ENCODE results near the gene POLK.

The POLK gene

GRCh38 chr5:75623846-75624245 is 112.2 kb downstream of the POLK start:
- TF ChIP-seq, protein P1, sequence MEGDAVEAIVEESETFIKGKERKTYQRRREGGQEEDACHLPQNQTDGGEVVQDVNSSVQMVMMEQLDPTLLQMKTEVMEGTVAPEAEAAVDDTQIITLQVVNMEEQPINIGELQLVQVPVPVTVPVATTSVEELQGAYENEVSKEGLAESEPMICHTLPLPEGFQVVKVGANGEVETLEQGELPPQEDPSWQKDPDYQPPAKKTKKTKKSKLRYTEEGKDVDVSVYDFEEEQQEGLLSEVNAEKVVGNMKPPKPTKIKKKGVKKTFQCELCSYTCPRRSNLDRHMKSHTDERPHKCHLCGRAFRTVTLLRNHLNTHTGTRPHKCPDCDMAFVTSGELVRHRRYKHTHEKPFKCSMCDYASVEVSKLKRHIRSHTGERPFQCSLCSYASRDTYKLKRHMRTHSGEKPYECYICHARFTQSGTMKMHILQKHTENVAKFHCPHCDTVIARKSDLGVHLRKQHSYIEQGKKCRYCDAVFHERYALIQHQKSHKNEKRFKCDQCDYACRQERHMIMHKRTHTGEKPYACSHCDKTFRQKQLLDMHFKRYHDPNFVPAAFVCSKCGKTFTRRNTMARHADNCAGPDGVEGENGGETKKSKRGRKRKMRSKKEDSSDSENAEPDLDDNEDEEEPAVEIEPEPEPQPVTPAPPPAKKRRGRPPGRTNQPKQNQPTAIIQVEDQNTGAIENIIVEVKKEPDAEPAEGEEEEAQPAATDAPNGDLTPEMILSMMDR (IDR thresholded peaks at IDR 0.05; ENCODE audit: low read depth, low read length): no peak
- no peaks in the 10 kb centered on the region for H3K4me1 ChIP-seq
- no peaks in the 10 kb centered on the region for H3K9me3 ChIP-seq
- no peaks in the 10 kb centered on the region for H3K27me3 ChIP-seq
- DNase-seq: no peak
- no peak overlapping the region for H3K4me3 ChIP-seq (ENCODE audit: low read depth, low read length)
- no peaks in the 10 kb centered on the region for H3K36me3 ChIP-seq

GRCh38 chr5:75626959-75627358 is 115.3 kb downstream of the POLK start:
- no peaks in the 10 kb centered on the region for H3K9me3 ChIP-seq
- H3K36me3 ChIP-seq: no peaks in the 10 kb centered on the region
- no peaks in the 10 kb centered on the region for H3K4me1 ChIP-seq
- H3K27me3 ChIP-seq: no peaks in the 10 kb centered on the region
- no peak overlapping the region for H3K4me3 ChIP-seq (ENCODE audit: low read depth, low read length)
- TF ChIP-seq, protein P1 (IDR thresholded peaks at IDR 0.05; ENCODE audit: low read depth, low read length): no peak
- DNase-seq: no peak

GRCh38 chr5:75627801-75628200 is 116.1 kb downstream of the POLK start:
- Histone ChIP-seq H3K36me3 (no peaks in the 10 kb centered on the region), H3K9me3 (no peaks in the 10 kb centered on the region)
- TF ChIP-seq, protein P1 (IDR thresholded peaks at IDR 0.05; ENCODE audit: low read depth, low read length): no peak

GRCh38 chr5:75630875-75631274 is 119.2 kb downstream of the POLK start:
- no peaks in the 10 kb centered on the region for H3K27me3 ChIP-seq
- TF ChIP-seq, protein P1 (IDR thresholded peaks at IDR 0.05; ENCODE audit: low read depth, low read length): no peak
- no peaks in the 10 kb centered on the region for H3K36me3 ChIP-seq
- no peaks in the 10 kb centered on the region for H3K4me1 ChIP-seq
- H3K4me3 ChIP-seq (ENCODE audit: low read depth, low read length): no peak overlapping the region
- no peak for DNase-seq
- no peaks in the 10 kb centered on the region for H3K9me3 ChIP-seq

More at GRCh38 chr5:75627801-75628200, 116.1 kb downstream of the POLK start:
- Histone ChIP-seq H3K27me3 (no peaks in the 10 kb centered on the region), H3K4me3 (ENCODE audit: low read depth, low read length) (no peak overlapping the region), H3K4me1 (no peaks in the 10 kb centered on the region)
- no peak for DNase-seq

DNA sequence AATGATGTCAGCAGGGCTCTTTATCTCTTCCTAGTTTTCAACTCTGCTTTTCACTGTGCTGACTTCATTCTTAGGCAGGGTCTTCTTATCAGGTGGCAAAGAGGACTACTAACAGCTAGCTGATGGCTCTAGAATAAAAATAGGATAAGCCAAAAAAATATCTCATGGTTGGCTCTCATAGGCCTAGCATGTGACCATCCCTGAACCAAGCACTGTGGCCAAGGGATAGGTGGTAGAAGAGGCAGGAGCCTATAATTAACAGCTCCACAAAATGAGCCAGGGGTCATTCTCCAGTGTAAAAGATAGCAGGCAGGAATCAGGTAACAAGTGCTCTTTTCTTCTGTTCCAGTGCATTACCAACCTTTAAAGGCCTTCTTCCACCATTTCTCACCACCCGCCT is 120.6 kb downstream of the POLK start:
- H3K4me3 ChIP-seq (ENCODE audit: low read depth, low read length): no peak overlapping the region
- H3K9me3 ChIP-seq: no peaks in the 10 kb centered on the region
- no peaks in the 10 kb centered on the region for H3K4me1 ChIP-seq
- H3K36me3 ChIP-seq: no peaks in the 10 kb centered on the region
- TF ChIP-seq, protein P1 (IDR thresholded peaks at IDR 0.05; ENCODE audit: low read depth, low read length): no peak
- no peak for DNase-seq
- no peaks in the 10 kb centered on the region for H3K27me3 ChIP-seq

- Histone ChIP-seq H3K36me3 (no peaks in the 10 kb centered on the region), H3K27me3 (no peaks in the 10 kb centered on the region), H3K9me3 (peaks cover 3% of the 10 kb centered on the region; the same call in 1 of the 2 replicates), H3K4me1 (no peaks in the 10 kb centered on the region), H3K4me3 (ENCODE audit: low read depth, low read length) (no peak overlapping the region)
- TF ChIP-seq, protein P1 (IDR thresholded peaks at IDR 0.05; ENCODE audit: low read depth, low read length): no peak
- no peak for DNase-seq
Observed at GRCh38 chr5:75637949-75638348, 126.3 kb downstream of the POLK start.
